Measurements from ENCODE around the gene MEPCE.
A peak's percentile ranks its signal among the peaks of the same experiment; 100 is the strongest.

- peak; percentile 16 to 71; a peak in 2 of 4 replicates for TF ChIP-seq TEAD1 (CRISPR knock-in tag; IDR thresholded peaks at IDR 0.05)
- TF ChIP-seq CXXC5 (CRISPR knock-in tag; IDR thresholded peaks at IDR 0.05), result no peak; the same call in 1 of the 2 replicates
- 0 out of 6 replicates have a peak, but pooled peaks of 1 of the 3 experiments have one; percentile 1 for TF ChIP-seq CTCF (IDR thresholded peaks at IDR 0.05 in 2 of 3, conservative IDR thresholded peaks at IDR 0.05 in 1 of 3; ENCODE audit: insufficient read depth in 2 of 3, low read depth in 1 of 3, low read length in 3 of 3)
- no peak; the same call in 1 of the 2 replicates for TF ChIP-seq EP300 (IDR thresholded peaks at IDR 0.05; ENCODE audit: low read length)
- TF ChIP-seq CBX3 (IDR thresholded peaks at IDR 0.05; ENCODE audit: borderline replicate concordance in 1 of 2, low read length in 2 of 2), result no peak
- no peak for TF ChIP-seq LARP7 (IDR thresholded peaks at IDR 0.05)
- peak; percentile 53 to 71; a peak in 2 of 4 replicates for TF ChIP-seq SIN3A (IDR thresholded peaks at IDR 0.05; ENCODE audit: borderline replicate concordance in 2 of 2, control insufficient read depth in 1 of 2, low read depth in 2 of 2, low read length in 2 of 2)
- TF ChIP-seq CEBPZ (IDR thresholded peaks at IDR 0.05; ENCODE audit: borderline replicate concordance, low read depth, low read length), result no peak
- no peak for TF ChIP-seq TAF7 (tag; IDR thresholded peaks at IDR 0.05)
- no peak for TF ChIP-seq FOXK1 (CRISPR knock-in tag; IDR thresholded peaks at IDR 0.05; ENCODE audit: borderline replicate concordance)
Observed at GRCh38 chr7:100429637-100430492, at the start of gene MEPCE.
